ENCODE results near the gene ANGEL1. TPM values are rescaled to one million over a fixed set of nuclear protein-coding genes. Genes with fewer than 3 reads are reported as not detected.
A peak's percentile ranks its signal among the peaks of the same experiment; 100 is the strongest.

Gene ANGEL1
- total RNA-seq, 1 donor from 2014 or later = 38.8 TPM

DNA sequence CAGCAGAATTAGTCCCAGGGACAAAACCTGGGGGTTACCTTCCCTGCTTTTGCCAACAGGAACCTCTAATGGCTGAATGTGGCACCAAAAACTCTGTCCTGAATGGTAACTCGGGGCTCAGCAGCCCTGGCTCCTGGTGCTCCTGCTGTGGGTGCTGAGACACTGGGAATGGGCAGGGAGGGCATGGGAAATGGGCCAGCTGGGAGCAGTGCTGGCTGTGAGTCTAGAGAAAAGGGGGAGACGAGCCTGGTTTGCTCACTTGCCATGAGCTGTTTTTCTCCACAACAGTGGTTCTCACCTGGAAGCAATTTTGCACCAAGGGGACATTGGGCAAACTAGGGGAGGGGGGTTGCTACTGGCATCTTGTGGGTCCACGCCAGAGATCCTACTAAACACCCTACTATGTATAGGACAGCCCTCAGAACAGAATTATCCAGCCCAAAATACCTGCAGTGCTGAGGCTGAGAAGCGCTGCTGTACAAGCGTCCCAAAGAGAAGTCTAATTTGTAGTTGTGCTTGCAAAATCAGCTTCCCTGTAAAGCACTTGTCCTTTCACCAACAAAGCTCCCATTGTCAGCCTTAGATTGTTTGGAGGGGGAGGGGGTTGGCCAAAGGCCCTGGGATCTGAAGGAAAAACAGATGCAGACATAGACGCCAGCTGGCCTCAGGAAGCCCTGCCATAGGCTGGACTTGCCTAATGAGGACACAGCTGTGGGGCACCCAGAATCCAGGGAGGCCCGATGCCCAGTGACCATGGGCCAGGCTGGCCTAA, 17.2 kb upstream of the ANGEL1 start:
- no peaks in the 10 kb centered on the region for H3K9me3 Mint-ChIP-seq
- H3K36me3 Mint-ChIP-seq (ENCODE audit: low read depth) = no peaks in the 10 kb centered on the region
- TF ChIP-seq, protein P1, sequence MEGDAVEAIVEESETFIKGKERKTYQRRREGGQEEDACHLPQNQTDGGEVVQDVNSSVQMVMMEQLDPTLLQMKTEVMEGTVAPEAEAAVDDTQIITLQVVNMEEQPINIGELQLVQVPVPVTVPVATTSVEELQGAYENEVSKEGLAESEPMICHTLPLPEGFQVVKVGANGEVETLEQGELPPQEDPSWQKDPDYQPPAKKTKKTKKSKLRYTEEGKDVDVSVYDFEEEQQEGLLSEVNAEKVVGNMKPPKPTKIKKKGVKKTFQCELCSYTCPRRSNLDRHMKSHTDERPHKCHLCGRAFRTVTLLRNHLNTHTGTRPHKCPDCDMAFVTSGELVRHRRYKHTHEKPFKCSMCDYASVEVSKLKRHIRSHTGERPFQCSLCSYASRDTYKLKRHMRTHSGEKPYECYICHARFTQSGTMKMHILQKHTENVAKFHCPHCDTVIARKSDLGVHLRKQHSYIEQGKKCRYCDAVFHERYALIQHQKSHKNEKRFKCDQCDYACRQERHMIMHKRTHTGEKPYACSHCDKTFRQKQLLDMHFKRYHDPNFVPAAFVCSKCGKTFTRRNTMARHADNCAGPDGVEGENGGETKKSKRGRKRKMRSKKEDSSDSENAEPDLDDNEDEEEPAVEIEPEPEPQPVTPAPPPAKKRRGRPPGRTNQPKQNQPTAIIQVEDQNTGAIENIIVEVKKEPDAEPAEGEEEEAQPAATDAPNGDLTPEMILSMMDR (conservative IDR thresholded peaks at IDR 0.05) = no peak
- peaks cover 60% of the 10 kb centered on the region for H3K4me1 Mint-ChIP-seq
- no peaks in the 10 kb centered on the region for H3K27me3 Mint-ChIP-seq (ENCODE audit: low read depth)
- H3K4me3 Mint-ChIP-seq = peak overlapping the region; percentile 59
- DNase-seq (ENCODE audit: low read depth, low spot score) = peak; percentile 45
- peak overlapping the region; percentile 77 for H3K27ac Mint-ChIP-seq (ENCODE audit: unreplicated experiment)

DNA sequence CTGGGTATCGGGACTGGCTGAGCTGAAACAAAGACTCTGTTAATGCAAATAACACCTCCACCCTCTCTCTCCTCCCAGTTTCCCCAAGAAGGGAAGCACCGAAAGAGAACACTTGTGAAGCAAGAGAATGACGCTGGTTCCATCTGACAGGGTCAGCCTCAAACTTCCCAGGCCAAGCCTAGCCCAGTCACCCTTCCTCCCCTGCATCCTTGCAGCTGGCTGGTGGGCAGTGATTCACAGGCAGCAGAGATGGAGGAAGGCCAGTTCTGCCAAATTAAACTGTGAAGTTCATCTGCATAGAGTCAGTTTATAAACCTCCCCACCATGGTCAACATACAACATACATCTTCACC, 16.3 kb upstream of the ANGEL1 start:
- no peak for DNase-seq (ENCODE audit: low read depth, low spot score)
- H3K4me3 Mint-ChIP-seq = peak overlapping the region; percentile 55
- H3K9me3 Mint-ChIP-seq = no peaks in the 10 kb centered on the region
- TF ChIP-seq, protein P1 (conservative IDR thresholded peaks at IDR 0.05) = no peak
- peaks cover 52% of the 10 kb centered on the region for H3K4me1 Mint-ChIP-seq
- no peaks in the 10 kb centered on the region for H3K27me3 Mint-ChIP-seq (ENCODE audit: low read depth)
- H3K27ac Mint-ChIP-seq (ENCODE audit: unreplicated experiment) = peak overlapping the region; percentile 7
- H3K36me3 Mint-ChIP-seq (ENCODE audit: low read depth) = no peaks in the 10 kb centered on the region

DNA sequence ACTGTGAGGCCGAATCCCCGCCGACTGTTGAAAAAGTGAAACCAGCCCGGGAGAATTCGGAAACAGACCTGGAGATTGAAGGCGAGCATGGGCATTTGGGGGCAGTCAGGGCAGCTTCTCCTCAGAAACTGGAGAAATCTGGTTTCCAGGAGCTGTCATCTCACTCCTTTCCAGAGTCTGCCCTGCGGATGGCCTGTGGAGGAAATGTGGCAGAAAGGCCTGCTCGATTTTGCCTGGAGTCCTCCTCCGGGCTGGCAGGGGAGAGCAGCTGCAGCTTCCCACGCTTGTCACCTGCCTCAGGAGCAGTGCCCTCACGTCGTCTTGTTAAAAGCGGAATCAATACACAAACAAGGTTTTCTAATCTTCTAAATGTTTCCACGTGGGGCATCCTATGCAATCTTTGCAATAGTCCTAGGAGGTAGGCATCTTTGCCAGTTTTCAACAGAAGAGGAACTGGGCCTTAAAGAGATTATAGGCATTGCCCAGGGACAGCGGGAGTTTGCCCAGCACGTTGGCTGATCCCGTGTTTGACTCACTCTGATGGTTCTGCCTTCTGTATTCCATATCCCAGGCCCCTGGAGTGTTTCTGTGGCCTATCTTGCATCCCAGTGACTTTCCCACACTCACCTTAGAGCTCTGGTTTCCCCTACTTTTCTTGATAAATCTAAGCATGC, 15.8 kb upstream of the ANGEL1 start:
- no peak for DNase-seq (ENCODE audit: low read depth, low spot score)
- Mint-ChIP-seq H3K4me1 (peaks cover 49% of the 10 kb centered on the region), H3K9me3 (no peaks in the 10 kb centered on the region), H3K27ac (ENCODE audit: unreplicated experiment) (peak overlapping the region; percentile 53), H3K36me3 (ENCODE audit: low read depth) (no peaks in the 10 kb centered on the region), H3K27me3 (ENCODE audit: low read depth) (no peaks in the 10 kb centered on the region), H3K4me3 (peak overlapping the region; percentile 55)
- TF ChIP-seq, protein P1 (conservative IDR thresholded peaks at IDR 0.05) = no peak

DNA sequence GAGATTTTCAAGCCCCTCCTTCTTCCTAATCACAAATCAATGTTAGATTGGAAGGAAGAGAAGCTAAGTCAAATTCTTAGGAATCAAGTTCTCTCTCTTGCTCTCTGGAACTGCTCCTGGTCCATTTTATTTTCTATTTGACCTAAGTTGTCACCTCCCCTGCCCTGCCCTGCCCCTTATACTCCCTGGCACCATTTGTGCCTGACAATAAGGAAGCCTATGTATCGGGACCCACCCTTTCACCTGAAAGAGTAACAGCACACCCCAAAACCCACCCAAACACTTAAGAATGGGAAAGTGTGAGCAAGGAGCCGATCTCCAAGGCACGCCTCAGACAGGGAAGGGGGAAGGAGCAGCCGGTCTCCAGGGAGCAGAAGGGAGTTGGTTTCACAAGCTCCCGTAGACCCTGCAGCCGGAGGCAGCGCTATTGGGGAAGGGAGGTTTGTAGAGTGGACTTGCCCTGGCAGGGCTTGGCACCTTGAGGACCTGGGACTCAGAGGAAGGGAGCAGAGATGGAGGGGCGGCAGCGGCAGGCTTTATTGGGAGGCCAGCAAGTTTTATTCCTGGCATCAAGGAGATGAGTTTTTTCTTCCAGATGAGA, 15.1 kb upstream of the ANGEL1 start:
- DNase-seq (ENCODE audit: low read depth, low spot score) = no peak

DNA sequence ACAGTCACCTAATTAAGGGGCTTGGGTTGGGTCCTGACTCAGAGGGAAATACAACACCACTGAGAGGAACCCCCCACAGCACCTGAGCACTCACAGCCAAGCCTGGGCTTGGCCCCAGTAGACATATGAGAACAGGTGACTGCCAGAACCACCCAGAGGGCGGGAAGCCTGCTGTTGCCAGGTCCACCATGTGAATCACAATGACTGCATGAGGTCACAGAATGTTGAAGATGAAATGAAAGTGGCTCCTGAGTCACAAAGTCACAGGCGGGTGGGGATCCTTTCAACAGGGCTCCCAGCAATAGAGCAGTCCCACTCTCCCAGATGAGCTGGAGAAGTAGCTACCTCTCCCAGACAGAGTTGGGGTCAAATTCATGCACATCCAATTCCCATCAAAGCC, 13.4 kb upstream of the ANGEL1 start, which contains the start of gene LRRC74A:
Gene LRRC74A, plus strand, starts transcription at position 287 of the 400 bp plus-strand sequence. CDS start 290 bp downstream, outside the sequence.
- TF ChIP-seq, protein P1 (conservative IDR thresholded peaks at IDR 0.05) = no peak
- H3K4me3 Mint-ChIP-seq = no peak within 1 kb of the TSS
- H3K27me3 Mint-ChIP-seq (ENCODE audit: low read depth) = no peaks in the 10 kb centered on the region
- no peak within 1 kb of the TSS for H3K27ac Mint-ChIP-seq (ENCODE audit: unreplicated experiment)
- H3K9me3 Mint-ChIP-seq = no peaks in the 10 kb centered on the region
- DNase-seq (ENCODE audit: low read depth, low spot score) = no peak
- H3K36me3 Mint-ChIP-seq (ENCODE audit: low read depth) = no peaks in the 10 kb centered on the region
- peaks cover 34% of the 10 kb centered on the region for H3K4me1 Mint-ChIP-seq

More for the DNA sequence above, 15.1 kb upstream of the ANGEL1 start:
- Mint-ChIP-seq H3K27me3 (ENCODE audit: low read depth) (no peaks in the 10 kb centered on the region), H3K27ac (ENCODE audit: unreplicated experiment) (peak overlapping the region; percentile 53), H3K4me3 (no peak overlapping the region), H3K4me1 (peaks cover 45% of the 10 kb centered on the region), H3K9me3 (no peaks in the 10 kb centered on the region), H3K36me3 (ENCODE audit: low read depth) (no peaks in the 10 kb centered on the region)
- TF ChIP-seq, protein P1 (conservative IDR thresholded peaks at IDR 0.05) = no peak
